Measurements from ENCODE around the gene CDHR1.

The CDHR1 gene

DNA sequence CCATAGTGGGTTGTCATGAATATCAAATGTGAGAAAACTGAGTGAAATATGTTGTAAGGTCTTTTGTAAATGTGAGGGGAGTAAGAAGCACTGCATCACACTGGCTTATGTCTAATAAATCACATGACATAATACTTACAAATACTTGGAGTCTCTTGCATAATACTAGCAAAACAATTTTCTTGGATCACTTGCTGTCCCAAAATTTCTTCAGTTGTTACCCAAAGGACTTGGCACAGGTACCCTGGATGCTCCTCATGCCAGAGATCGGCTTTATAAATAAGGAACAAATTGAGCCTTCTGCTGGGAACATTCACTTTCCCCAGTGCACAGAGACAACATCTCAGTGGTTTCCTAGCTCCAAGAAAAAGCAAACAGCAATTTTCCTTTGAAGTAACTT lies 36.0 kb downstream of the CDHR1 start:
- no peak for DNase-seq (ENCODE audit: low read depth in 2 of 2)

- DNase-seq (ENCODE audit: low read depth in 2 of 2): no peak
Observed at GRCh38 chr10:84232376-84232775, 38.0 kb downstream of the CDHR1 start.

DNA sequence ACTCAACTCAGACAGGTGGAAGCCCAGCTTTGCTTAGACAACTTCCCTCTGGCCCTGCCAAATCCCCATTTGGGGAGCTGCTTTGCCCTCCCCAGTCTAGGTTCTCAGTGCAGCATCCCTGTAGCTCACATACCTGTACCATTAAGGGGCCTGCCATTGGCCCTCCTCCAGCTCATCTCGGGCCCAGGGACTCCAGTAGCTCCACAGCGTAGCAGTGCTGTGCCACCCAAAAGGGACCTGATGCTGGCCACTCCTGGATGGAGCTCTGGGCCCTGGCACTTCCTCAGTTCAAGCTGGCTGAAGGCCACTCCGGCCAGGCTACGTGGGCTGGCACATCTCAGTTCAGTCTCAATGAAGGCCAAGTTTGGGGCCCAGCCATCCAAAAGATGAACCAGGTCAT lies 39.6 kb downstream of the CDHR1 start:
- DNase-seq (ENCODE audit: low read depth in 2 of 2): no peak

DNA sequence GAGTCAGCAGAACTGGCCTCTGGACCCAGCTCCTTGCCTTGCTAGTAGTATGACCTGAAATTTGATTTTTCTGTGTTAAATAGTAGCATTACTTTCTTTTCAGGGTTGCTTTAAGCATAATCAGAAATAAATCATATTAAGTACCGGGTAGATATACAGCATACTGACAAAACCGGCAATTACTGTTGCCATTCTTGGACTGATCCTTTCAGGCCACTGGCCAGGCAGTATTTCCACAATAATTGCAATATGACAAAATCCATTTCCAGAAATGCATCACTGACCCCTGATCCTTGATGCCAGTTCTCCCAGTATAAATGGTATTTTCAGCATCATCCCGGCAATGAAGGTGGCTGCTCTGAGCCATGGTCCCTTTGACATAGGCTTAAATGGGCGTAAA lies 40.1 kb downstream of the CDHR1 start:
- DNase-seq (ENCODE audit: low read depth in 2 of 2): no peak

GRCh38 chr10:84235096-84235495 lies 40.8 kb downstream of the CDHR1 start:
- DNase-seq (ENCODE audit: low read depth in 2 of 2): no peak

DNA sequence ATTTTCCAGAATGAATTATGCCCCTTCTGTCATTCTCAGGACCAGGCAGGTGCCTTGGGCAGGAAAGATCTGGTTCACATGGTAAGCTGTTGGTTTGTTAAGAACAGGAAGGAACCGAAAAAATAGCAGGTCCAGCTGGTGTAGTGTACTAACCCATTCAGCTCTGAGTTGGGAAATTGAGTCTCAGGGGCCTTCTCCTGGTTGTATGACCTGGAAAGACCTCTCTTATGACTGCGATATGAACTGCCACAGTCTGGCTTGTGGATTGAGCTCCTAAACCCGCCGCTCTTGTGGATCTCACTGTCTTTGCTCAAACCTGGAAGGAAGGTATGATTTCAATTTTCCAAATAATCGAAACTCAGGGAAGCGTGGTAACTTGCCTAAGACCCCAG lies 42.5 kb downstream of the CDHR1 start:
- DNase-seq (ENCODE audit: low read depth in 2 of 2): no peak

DNA sequence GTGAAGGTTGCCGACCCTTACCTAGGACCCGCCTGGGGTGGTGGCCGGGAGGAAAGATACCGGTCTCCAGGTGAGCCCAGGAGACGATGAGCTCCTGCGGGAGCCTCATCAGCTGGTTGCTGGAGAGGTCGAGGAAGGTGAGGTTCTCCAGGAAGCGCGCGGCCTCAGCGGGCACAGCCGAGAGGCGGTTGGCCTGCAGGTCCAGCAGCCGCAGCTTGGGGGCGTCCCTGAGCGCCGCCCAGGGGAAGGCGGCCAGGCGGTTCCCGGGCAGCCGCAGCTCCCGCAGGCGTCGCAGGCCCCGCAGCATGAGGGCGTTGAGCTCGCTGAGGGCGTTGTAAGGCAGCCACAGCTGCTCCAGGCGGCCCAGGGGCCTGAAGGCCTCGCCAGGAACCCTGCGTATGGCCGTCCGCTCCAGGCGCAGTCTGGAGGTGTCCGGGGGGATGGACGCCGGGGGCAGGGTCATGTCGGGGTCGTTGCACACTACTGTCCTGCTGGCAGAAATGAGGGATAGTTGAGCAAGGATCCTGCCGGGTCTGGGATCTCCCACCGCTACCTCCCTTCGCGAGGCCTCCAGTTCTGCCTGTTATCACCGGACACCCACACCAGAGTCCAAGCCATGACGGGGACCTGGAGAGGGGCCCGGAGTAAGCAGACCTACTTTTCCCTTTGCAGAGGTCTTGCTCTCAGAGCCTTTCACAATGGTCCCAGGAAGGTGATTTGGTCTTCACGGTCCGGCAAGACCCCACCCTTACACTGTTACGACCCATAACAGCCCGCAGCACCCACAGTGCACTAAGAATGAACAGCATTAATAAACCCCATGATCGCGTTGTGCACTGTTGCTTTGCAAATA lies 43.1 kb downstream of the CDHR1 start:
- DNase-seq (ENCODE audit: low read depth in 2 of 2): no peak

DNA sequence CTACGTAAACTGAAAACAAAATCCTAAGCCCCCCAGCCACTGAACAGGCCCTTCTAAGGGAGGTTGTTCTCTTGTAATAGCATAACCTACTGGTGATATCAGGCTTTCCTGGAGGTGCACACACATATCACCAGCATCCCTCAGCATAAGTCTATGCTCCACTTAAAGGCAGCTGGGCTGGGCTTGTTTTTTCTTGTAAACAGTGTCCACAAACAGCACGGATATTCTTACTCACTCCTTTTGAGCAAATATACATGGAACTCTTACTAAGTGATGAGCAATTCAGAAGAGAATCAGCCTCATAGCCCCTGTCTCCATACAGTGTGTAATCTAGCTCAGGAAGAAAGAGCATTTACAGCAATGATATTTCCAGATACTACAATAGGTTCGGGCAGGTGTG lies 44.6 kb downstream of the CDHR1 start:
- no peak for DNase-seq (ENCODE audit: low read depth in 2 of 2)

DNA sequence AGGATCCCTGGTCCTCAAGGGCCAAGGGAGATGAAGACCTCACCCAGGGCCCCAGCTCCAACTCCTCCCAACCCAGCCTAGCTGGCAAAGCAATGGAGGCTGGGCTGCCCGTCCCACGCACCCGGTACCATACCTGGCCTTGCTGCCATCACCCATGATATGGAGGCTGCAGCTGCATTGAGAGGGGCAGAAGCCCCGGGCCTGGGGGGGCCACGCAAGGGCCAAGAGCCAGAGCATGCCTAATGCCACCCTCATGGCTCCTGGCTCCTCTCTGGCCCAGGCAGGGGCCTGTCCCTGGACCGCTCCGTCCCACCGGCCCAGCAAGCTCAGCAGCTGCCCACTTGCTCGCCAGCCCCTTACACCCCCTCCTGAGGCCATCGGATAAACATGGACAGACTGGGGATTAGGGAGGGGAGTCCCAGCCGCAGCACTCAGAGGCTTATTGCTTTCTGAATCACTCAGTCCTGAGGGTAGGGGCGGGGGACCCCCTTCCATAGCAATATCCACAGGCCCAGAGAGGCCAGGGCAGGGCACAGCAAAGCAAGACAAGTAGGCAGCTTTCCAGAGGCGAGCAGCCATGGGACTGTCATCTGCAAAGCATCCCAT lies 47.0 kb downstream of the CDHR1 start, which contains the start of gene LRIT1:
Gene LRIT1 (minus strand): TSS at position 362 of the 606 bp plus-strand sequence. CDS start 107 bp downstream, at position 255.
- DNase-seq (ENCODE audit: low read depth in 2 of 2): no peak

DNA sequence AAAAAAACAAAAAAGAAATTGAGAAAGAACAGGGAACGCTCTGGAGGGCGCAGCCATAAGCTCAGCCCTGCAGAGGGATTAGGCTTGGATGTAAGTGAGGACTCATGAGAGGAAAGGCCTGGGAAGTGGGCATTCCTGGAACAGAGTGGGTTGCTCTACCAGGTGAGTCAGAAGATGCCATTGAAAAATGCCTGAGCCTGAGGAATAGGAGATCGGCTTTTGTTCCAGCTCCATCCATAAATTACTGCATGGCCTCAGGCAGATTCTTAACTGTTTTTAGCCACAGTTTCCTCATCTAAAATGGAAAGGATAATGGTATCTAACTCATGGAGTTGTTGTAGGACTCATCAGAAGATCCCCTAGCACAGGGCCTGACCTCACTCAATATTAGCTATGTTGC lies 49.4 kb downstream of the CDHR1 start:
- no peak for DNase-seq (ENCODE audit: low read depth in 2 of 2)

DNA sequence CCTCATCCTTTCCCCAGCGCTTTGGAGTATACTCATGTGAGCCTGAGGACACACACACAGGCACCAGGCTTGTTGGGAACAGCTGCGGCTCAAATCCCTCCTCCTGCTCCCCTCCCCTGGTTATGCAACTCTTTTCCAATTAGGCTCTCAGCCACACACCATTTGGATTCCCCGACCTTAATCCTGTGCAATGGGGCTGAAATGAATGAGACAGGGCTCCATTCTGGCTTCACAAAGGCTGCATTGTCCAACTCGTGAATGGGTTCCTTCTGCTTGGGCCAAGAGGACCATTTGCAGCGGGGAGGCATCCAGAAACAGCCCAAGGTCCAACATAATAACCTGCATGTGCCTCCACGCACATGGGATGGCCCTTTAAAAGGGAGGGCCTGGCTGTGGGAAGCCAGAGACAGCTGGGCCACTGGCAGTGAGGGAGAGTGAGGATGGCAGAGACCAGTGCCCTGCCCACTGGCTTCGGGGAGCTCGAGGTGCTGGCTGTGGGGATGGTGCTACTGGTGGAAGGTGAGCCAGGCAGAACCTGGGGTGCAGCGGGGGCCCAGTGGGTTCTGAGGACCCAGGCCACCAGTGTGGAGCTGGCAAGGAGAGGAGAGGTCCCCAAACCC lies 50.4 kb downstream of the CDHR1 start, which contains the start of gene RGR:
Gene RGR (plus strand): TSS at position 403 of the 620 bp plus-strand sequence. CDS start 38 bp downstream, at position 441.
- DNase-seq (ENCODE audit: low read depth in 2 of 2): no peak

GRCh38 chr10:84247496-84247895 lies 53.2 kb downstream of the CDHR1 start:
- DNase-seq (ENCODE audit: low read depth in 2 of 2): no peak

DNA sequence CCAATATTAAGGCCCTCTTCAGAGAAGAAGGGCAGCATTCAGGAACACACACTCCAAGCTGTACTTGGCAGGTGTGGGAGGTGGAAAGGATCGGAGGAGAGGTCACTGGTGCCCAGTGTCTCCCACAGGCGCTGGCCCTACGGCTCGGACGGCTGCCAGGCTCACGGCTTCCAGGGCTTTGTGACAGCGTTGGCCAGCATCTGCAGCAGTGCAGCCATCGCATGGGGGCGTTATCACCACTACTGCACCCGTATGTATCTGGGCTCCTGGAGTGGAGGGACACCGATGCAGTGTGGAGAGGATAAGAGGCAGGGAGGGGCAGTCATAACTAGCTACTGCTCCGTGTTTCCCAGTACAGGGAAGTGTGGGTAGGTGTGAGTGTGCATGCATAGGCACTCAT lies 54.5 kb downstream of the CDHR1 start:
- DNase-seq (ENCODE audit: low read depth in 2 of 2): no peak

DNA sequence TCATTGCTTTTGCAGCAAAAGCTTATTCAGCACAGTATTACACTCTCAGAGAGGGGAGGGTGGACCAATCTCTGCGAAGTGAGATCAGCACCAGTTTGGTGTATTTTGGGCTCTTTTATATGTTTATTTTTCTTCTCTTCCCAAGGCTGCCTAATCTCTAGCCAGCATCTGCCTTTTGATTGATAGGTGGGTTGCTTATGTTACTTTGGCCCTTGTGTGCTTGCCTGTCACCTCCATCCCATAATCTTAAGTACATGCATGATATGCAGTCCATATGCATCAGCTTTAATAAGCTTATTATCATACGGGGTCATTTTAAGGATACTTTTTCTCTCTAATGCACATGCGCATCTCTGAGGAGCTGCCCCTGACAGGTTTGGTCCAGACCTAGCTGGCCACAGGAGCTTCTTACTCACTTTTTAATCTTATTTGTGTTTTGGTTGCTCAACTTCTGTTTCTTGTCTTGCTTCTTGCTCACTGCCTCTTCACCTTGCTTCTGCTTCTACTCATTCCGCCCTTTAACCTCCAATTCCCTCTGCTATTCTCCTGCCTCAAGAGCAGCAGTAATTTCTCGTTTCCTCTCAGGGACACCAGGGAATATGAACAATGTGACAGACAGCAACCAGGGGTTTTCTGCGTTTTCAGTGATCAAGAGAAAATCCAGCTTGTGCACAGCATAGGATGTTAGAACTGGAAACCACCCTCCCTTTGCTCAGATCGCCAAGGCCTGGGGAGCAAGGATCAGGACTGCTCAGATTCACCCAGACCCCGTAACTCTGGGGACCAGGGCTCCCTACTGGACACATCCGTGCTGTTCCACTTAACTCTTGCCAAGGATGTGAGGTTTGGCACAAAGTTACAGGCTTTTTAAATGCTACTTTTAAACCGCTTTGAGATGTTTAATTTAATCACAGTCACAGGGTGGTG lies 60.5 kb downstream of the CDHR1 start:
- DNase-seq (ENCODE audit: low read depth in 2 of 2): no peak

- peak in 1 of 2 donors; percentile 8 for DNase-seq (ENCODE audit: low read depth in 2 of 2)
Observed at GRCh38 chr10:84256510-84257342, 62.4 kb downstream of the CDHR1 start.

GRCh38 chr10:84257343-84258020 lies 63.1 kb downstream of the CDHR1 start:
- DNase-seq (ENCODE audit: low read depth in 2 of 2): no peak

GRCh38 chr10:84258034-84258695 lies 63.8 kb downstream of the CDHR1 start:
- DNase-seq (ENCODE audit: low read depth in 2 of 2): no peak

DNA sequence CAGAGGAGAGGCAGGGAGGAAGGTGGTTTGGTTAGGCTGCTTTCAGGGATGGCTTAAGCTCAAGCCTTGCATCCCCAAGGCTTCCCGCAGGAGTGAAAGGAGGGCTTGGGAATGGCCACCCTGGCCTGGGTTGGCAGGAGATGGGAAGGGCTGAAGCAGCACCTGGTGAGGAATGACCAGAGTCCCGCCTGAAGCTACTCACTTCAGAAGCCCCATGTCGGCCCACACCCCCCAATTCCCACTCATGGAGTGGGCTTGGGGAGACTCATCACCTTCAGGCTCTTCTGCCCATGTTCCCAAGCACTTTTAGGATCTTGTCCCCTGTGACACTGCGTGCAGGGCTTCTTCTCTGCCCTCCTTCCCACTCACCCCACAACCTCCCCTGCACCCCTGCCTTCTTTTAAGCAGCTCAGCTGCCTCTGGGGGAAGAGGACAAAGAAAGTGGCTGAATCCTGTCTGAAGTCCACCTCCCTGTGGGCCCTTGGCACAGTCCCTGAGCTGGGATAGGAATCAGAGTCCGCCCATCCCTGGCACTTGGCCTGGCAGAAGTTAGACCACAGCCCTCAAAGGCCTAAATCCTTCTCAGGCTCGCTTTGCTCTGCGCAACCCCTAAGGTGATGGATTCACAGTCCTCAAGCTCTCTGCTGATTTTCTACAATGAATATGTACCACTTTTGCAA lies 67.0 kb downstream of the CDHR1 start:
- no peak for DNase-seq (ENCODE audit: low read depth in 2 of 2)

Measured in stimulated activated CD8-positive, alpha-beta memory T cell treated with anti-CD3 and anti-CD28 coated beads, Interleukin-7, amount 100 ng/mL, for 4 hours (primary cell).